SK-N-SH (cell line): ENCODE results near the gene ADD1.

Source experiments
- EZH2phosphoT487 ChIP-seq: fragments of 200-600 bp; sonication (generic); IDR thresholded peaks from 2 replicates; pipeline ENCODE4 v1.6.1; 2017; ENCODE audit warnings: low read depth, mixed run types, mild to moderate bottlenecking, antibody characterized with exemption, moderate library complexity, borderline replicate concordance
- POLR2AphosphoS5 ChIP-seq: IDR thresholded peaks from 2 replicates; pipeline ENCODE4 v1.6.1; 2012; ENCODE audit warnings: low read depth, low read length
- RAD21 ChIP-seq: IDR thresholded peaks from 2 replicates; pipeline ENCODE4 v1.6.1; 2012; ENCODE audit warnings: mild to moderate bottlenecking, low read length
- RCOR1 ChIP-seq: fragments of 150-350 bp; IDR thresholded peaks from 2 replicates; pipeline ENCODE4 v1.6.1; 2017; ENCODE audit warnings: antibody characterized with exemption, low read length
- SIN3A ChIP-seq: IDR thresholded peaks from 2 replicates; pipeline ENCODE4 v1.6.1; 2012; ENCODE audit warnings: low read depth, mild to moderate bottlenecking, low read length, moderate library complexity, borderline replicate concordance
- SMC3 ChIP-seq: IDR thresholded peaks from 2 replicates; pipeline ENCODE4 v1.6.1; 2012; ENCODE audit warnings: low read depth, low read length, improper control_type of control experiment
- TAF1 ChIP-seq: IDR thresholded peaks from 2 replicates; pipeline ENCODE4 v1.6.1; 2012; ENCODE audit warnings: low read depth, mild to moderate bottlenecking, low read length, moderate library complexity, borderline replicate concordance
- TF ChIP-seq, protein P1 (sequence below): fragments of 200-600 bp; sonication (generic); IDR thresholded peaks from 2 replicates; pipeline ENCODE4 v1.6.1; 2017; ENCODE audit warnings: antibody characterized with exemption, mild to moderate bottlenecking, moderate library complexity

- no peak for TF ChIP-seq SMC3
- TF ChIP-seq POLR2AphosphoS5, result no peak
- TF ChIP-seq, protein P1, sequence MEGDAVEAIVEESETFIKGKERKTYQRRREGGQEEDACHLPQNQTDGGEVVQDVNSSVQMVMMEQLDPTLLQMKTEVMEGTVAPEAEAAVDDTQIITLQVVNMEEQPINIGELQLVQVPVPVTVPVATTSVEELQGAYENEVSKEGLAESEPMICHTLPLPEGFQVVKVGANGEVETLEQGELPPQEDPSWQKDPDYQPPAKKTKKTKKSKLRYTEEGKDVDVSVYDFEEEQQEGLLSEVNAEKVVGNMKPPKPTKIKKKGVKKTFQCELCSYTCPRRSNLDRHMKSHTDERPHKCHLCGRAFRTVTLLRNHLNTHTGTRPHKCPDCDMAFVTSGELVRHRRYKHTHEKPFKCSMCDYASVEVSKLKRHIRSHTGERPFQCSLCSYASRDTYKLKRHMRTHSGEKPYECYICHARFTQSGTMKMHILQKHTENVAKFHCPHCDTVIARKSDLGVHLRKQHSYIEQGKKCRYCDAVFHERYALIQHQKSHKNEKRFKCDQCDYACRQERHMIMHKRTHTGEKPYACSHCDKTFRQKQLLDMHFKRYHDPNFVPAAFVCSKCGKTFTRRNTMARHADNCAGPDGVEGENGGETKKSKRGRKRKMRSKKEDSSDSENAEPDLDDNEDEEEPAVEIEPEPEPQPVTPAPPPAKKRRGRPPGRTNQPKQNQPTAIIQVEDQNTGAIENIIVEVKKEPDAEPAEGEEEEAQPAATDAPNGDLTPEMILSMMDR, result no peak
- no peak for TF ChIP-seq RCOR1
- TF ChIP-seq SIN3A, result no peak
- no peak for TF ChIP-seq EZH2phosphoT487
- no peak for TF ChIP-seq RAD21
- TF ChIP-seq TAF1, result no peak
Measured at GRCh38 chr4:2842687-2843262, 869 bp upstream of the ADD1 start.
